LoVo (cell line): ENCODE results near the gene SIT1.

Experiments
- DNase-seq: peaks from one replicate; pipeline ENCODE4 v3.0.0-alpha.2; 2016; ENCODE audit warnings: low spot score

The SIT1 gene

GRCh38 chr9:35650341-35651158 is at the start of gene SIT1:
TSS of gene SIT1 (minus strand) at chr9:35650931. CDS start at chr9:35650853, 78 bp downstream.
- no peak for DNase-seq

GRCh38 chr9:35700031-35700430 is 49.3 kb upstream of the SIT1 start:
- DNase-seq: no peak

- no peak for DNase-seq
Observed at GRCh38 chr9:35698231-35698630, 47.5 kb upstream of the SIT1 start.

GRCh38 chr9:35697486-35697885 is 46.8 kb upstream of the SIT1 start:
- no peak for DNase-seq

- DNase-seq: peak; percentile 65
Observed at GRCh38 chr9:35696520-35697215, 45.9 kb upstream of the SIT1 start.

- no peak for DNase-seq
Observed at GRCh38 chr9:35695943-35696401, 45.2 kb upstream of the SIT1 start.

GRCh38 chr9:35691757-35692301 is 41.1 kb upstream of the SIT1 start:
- no peak for DNase-seq

GRCh38 chr9:35691334-35691650 is 40.6 kb upstream of the SIT1 start:
- DNase-seq: no peak

GRCh38 chr9:35690614-35691333 is 40.0 kb upstream of the SIT1 start:
- peak; percentile 11 for DNase-seq

- DNase-seq: no peak
Observed at GRCh38 chr9:35690294-35690613, 39.5 kb upstream of the SIT1 start.

GRCh38 chr9:35689542-35690293 is 39.0 kb upstream of the SIT1 start, which contains the start of gene TPM2:
TSS of gene TPM2 (minus strand) at chr9:35689925. CDS start at chr9:35689817, 108 bp downstream.
- DNase-seq: no peak

GRCh38 chr9:35688558-35689541 is 38.1 kb upstream of the SIT1 start:
- no peak for DNase-seq

GRCh38 chr9:35687972-35688557 is 37.3 kb upstream of the SIT1 start:
- DNase-seq: no peak

GRCh38 chr9:35687306-35687705 is 36.6 kb upstream of the SIT1 start:
- DNase-seq: no peak

- DNase-seq: no peak
Observed at GRCh38 chr9:35686222-35687203, 35.8 kb upstream of the SIT1 start.

GRCh38 chr9:35685506-35685905 is 34.8 kb upstream of the SIT1 start:
- DNase-seq: no peak

GRCh38 chr9:35684921-35685320 is 34.2 kb upstream of the SIT1 start:
- DNase-seq: no peak

GRCh38 chr9:35683323-35683722 is 32.6 kb upstream of the SIT1 start:
- DNase-seq: no peak
